Gastrocnemius medialis (tissue), 4 donors: ENCODE data around the gene HSD11B2.

Experiments
- POLR2A ChIP-seq, 2 donors: fragments of 450-650 bp; IDR thresholded peaks; one replicate each; pipeline ENCODE4 v1.6.1; 2017; ENCODE audit warnings: antibody characterized with exemption in 2 of 2, mild to moderate bottlenecking in 2 of 2, moderate library complexity in 2 of 2
- TF ChIP-seq, protein P1 (sequence below), 5 experiments: fragments of 450-650 bp in 3 of 5; fragments of 200-600 bp in 2 of 5; sonication (generic) in 2 of 5; IDR thresholded peaks in 4 of 5; conservative IDR thresholded peaks in 1 of 5; 1 replicate in 4 of 5; 2 replicates in 1 of 5; pipeline ENCODE4 v1.5.1; 2016 to 2019; ENCODE audit warnings: antibody characterized with exemption in 5 of 5, mild to moderate bottlenecking in 3 of 5, moderate library complexity in 3 of 5

DNA sequence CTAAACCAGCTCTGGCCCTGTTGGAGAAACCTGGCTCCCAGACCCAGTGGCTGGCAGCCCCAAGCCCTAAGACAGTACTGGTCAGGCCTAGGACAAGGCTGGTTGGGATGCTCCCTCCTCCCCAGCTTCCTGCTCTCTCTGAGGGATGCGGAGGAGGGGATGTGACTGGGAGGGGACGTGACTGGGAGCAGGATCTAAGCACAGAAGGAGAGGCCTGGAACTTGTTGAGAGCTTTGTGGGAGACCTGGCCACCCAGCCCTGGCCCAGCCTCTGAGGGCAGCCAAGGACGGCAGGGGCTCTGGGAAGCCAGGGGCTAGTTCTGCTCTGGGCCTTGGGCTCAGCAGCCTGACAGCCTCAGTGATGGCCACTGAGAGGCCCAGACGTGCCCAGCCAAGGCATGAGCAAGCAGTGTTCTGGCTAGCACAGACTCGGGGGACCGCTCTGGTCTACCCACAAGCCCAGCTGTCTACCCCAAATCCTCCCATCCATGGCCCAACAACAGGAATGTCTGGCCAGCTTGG is 27.3 kb downstream of the HSD11B2 start:
- TF ChIP-seq, protein P1, sequence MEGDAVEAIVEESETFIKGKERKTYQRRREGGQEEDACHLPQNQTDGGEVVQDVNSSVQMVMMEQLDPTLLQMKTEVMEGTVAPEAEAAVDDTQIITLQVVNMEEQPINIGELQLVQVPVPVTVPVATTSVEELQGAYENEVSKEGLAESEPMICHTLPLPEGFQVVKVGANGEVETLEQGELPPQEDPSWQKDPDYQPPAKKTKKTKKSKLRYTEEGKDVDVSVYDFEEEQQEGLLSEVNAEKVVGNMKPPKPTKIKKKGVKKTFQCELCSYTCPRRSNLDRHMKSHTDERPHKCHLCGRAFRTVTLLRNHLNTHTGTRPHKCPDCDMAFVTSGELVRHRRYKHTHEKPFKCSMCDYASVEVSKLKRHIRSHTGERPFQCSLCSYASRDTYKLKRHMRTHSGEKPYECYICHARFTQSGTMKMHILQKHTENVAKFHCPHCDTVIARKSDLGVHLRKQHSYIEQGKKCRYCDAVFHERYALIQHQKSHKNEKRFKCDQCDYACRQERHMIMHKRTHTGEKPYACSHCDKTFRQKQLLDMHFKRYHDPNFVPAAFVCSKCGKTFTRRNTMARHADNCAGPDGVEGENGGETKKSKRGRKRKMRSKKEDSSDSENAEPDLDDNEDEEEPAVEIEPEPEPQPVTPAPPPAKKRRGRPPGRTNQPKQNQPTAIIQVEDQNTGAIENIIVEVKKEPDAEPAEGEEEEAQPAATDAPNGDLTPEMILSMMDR (IDR thresholded peaks at IDR 0.05 in 4 of 5, conservative IDR thresholded peaks at IDR 0.05 in 1 of 5), result no peak
- TF ChIP-seq POLR2A (IDR thresholded peaks at IDR 0.05), result no peak
